GM18909 (cell line): ENCODE measurements around the gene ITPRIP.

ENCODE experiments used
- ATAC-seq: cut with Tn5 transposase; IDR thresholded peaks from one replicate; pipeline ENCODE4 v1.9.1; 2021; ENCODE audit warnings: mild to moderate bottlenecking; ENCODE audit not compliant: unreplicated experiment, poor library complexity

Gene ITPRIP

DNA sequence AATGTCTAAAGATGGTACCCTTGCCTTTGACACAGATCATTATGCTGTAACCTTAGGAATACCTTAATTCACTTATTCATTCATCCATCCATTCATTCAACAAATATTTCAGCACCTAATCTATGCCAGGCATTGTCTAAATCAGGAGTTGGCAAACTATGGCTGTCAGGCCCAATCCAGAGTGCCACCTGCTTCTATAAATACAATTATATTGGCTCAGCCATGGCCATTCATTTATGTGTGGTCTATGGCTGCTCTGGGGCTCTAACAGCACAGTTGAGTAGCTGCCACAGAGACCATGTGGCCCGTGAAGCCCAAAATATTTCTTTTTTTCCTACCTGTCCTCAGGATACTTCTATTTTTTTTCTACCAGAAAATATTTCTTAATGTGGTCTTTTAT lies 6.0 kb upstream of the ITPRIP start:
- ATAC-seq, result no peak

DNA sequence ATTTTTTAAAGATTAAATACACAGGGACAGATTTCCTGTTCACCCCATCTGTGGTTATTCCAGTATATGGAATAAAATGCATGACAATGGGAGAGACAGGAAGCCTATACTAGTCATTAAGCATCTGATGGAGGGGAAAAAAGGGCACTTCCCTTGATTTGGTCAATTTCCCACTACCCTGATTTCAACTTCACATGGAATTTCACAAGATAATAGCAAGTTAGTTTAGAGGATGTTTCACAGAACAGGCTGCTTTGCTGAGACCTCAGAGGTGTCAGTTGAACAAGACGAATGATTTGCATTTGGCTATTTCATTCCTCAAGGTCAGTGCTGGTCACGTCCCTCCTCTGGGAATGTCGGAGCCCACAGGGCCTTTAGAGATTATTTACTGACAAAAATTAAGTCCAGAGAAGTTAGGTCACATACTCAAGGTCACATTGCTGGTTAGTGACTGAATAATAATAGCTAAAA lies 4.7 kb upstream of the ITPRIP start:
- no peak for ATAC-seq

DNA sequence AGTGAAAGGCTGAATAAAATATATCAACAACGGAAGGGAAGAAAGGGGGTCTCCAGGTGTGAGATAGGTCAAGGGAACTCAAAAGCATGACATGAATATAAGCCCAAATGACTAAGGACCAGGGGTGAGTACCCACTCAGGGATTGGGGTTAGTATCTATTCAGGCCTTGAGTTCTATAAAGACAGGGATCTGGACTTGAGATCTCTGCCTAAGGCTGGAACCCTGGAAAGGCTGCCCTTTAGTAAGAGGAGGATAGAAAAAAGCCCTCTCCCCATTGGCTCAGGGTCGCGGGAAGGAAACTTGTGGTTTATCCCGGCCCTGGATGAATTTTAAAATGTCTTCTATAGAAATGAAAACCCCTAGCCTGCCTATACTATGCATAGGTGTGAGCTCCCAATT lies 2.4 kb upstream of the ITPRIP start:
- ATAC-seq, result no peak

DNA sequence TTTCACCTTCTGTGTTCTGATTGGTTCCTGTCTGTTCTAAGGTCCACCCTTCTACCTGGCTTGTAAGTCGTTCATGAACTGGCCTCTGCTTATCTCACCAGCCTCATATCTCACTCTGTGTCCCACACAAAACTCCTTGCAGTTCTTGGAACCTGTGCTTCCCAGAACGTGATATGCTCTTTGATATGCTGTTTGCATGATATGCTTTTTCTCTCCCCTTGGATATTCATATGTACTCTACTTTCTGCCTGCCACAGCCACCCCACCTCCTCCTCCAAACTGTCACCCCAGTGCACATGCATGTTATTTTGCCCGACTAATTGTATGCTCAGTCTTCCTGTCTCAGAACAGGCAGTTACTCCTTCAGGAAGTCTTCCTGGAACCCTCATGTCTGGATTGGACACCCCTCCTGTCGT lies 1.9 kb upstream of the ITPRIP start:
- no peak for ATAC-seq

DNA sequence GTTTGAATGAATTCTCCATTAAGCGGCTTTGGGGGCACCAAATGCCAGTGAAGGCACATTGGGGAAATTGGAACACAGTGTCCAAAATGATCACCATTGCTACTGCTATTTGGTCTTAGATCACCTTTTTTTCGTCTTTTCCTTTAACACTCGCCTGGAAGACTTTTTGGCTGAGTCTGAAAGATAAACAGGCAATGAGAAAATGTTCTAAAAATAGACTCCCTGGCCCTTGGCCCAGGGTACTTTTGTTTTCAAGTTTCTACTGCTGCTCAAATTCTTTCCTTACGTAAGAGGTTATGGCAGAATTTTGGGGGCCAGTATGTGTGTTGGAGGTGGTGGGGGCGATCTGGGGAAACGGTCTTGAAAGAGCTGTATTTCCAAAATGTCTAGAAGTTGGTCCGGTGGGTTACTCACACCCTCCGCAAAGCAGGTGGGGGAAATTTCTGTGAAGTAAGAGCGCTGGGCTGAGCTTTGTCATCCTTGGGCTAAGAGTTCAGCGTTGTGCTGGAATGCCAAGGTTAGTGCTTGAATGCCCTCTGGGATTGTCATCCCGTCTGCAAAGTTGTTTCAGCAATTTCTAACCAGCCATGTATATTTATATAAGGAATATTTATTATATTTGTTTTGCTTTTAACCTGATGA lies 1.3 kb upstream of the ITPRIP start:
- ATAC-seq, result no peak

DNA sequence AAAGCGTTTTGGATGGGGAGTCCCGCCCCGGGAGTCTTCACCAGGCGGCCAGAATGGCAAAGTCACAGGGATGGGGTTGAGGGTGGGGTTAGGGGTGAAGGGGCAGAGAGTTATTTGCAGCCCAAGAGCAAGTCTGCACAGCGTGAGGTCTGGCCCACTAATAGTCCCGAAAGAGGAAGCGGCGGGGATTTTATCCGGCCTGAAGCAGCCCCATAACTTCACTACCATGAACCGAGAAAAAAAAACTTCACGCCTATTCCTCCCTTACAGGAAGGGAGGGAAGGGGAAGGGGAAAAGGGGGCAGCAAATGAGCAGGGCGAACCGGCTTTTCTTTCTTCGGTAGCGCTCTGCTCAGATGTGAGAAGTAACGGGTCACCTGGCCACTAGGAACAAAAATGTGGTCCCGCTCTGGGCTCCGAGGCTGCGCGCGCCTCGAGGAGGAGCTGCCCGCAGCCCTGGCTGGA lies 712 bp downstream of the ITPRIP start:
- ATAC-seq, result peak; percentile 46

DNA sequence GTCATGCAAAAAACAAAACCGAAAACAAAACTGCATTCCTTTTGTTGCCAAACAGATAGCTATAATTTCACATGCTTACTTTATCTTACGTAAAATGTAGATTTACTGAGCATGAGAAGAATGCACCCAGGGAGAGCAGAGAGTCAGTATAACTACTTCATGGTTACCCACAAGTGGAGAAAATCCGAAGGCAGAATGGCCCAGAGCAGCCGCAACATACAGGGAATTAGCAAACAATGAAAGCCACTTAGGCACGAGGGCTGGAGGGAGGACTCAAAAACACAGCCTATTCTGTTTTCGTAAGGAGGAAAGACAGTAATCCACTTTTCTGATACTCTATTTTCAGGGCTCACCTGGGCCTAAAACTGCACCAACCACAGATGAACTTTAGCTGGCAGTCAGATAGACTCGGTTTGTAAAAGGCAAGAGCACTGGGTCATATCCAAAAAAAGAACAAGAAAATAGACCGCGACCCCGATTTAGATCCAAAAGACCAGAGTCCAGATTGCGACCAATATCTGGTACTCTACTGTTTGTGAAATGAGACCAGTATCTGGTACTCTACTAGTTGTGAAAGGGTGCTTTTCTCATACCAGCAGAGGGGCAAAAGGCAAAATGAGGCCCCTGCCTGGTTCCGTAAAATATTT lies 1.3 kb downstream of the ITPRIP start:
- peak; percentile 27 for ATAC-seq

DNA sequence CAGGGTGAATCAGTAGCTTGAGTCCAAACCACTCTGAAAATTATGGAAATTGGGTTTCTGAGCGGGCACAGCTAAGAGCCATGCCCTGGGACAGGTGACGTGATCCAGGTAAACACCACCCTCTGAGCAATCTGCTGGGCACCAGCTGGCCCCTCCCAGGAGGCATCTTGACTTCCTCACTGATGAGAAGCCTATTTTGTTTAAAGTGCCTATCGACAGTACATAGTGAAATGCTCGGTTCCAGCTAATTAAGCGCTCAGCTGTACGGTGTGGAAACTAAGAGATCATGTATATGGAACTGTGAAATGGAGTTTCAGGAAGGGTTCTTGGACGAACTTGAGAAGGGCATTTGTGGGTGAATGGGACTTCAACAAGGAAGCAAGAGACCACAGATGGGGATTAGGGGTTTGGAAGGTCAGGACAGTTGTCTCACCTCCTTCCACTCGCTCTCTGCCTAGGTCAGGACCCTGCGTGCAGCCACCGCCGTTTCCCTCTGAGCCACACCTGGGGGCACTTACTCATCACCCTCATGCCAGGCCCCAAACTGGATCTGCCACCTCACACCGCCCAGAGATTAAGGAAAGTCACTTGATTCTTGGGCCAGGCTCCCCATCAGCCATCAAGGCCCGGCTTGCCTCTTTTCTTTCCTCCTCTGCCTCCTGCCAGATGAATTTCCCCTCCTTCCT lies 3.2 kb downstream of the ITPRIP start:
- no peak for ATAC-seq

DNA sequence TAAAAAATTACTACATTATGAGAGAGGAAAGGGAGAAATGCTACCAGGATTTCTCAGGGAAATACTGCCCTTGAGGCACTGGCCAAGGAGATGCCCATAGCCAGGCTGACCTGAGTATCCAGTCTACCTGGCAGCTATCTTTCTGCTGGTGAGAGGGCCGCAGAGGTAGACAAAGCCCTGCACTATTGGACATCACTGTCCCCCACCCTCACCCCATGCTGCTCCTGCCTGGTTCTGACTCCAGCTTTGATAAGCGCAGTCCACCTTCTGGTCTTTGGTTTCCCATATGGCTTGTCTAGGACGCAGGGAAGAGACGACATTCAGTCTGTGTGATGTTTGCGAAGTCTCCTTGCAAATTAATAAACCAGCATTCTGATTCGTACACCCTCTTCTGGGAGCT lies 3.7 kb downstream of the ITPRIP start:
- no peak for ATAC-seq

DNA sequence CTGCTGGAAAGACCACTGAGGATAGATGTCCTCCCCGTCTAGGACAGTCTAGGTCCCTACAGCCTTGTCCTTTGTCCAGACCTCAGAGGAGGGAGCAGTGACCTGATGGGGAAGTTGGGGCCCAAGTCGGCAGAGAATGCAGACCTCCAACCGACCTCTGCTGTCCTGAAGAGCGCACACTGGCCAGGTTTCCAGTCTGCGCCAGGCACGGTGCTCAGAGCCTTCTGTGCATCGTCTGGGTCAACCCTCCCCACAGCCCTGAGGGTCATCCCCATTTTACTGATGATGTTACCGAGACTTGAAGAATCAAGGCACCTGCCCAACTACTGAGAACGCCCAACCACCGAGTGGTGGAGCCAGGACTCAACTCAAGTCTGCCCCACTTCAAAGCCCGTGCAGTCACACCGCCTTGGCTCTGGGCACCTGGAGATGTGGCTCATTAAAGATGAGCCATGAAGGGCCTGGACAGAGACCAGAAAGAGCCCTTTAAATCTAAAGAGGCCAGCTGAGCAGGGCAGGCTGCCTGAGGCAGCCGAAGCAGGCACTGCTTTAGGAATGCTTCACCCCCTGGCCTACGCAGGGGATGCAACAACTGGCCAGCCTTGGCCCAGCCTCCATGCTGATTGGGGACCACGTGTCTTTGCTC lies 4.4 kb downstream of the ITPRIP start:
- no peak for ATAC-seq

DNA sequence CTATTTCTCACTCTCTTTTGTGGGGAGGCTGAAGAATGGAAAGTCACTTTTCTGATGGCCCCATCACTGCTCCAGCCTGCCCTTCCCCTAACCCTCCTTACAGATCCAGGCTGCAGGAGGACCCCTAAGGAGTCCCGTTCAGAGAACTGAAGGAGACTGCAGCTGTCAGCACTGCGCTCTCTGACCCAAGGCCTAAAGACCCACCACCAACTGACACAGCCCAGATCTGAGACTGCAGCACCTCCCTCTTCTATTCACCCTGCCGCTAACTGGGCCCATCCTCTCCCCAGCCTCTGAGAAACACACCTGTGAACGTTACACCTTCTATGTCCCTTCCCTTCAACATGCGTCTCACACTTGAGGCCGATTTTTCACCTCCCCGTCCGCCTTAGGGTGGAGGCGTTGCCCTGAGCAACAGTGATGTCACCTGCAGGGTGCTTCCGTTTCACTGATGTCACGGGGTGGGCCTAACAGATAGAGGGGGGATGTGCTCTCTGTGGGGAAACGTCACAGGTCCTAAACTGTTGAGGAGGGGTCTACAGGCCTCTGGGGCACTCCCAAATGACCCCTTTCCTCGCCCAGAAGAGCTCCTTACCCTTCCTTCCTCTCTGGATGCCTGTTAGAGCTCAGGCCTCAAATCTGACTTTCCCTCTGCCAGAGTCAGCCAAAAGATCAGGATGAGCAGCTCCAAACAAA lies 5.1 kb downstream of the ITPRIP start:
- ATAC-seq, result no peak

DNA sequence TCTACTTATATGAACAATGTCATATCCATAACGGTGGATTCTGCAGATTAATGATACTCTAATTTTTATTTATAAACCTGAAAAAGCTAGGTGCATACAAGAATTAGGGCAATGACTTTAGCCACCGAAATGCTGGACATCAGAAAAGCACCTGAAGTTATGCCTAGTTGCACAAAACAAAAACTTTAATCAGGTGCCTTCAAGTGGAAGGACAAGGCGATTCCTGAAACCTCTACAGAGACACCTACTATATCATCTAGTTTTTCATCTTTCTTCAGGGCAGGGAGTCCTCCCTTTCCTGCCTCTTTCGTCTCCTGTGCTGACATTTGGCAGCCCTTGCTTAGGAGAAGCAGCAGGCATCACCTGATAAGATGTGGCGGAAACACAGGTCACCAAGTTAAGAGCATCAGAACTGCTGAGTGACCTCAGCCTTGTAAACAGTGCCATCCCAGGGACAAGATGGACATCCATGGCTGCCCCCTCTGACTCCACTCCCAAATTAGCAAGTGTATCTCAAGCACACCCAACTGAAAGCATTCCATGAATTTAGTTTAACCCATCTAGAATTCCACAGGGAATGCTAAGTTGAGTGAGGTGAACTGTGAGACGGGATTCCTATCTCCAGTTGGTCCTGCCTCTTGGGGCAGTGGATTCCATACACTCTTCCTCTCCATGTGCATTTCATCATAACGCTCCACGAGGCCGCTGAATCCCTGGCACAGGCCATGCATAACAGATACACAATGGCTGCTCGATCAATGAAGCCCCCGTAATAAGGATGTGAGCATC lies 5.8 kb downstream of the ITPRIP start:
- ATAC-seq, result no peak

DNA sequence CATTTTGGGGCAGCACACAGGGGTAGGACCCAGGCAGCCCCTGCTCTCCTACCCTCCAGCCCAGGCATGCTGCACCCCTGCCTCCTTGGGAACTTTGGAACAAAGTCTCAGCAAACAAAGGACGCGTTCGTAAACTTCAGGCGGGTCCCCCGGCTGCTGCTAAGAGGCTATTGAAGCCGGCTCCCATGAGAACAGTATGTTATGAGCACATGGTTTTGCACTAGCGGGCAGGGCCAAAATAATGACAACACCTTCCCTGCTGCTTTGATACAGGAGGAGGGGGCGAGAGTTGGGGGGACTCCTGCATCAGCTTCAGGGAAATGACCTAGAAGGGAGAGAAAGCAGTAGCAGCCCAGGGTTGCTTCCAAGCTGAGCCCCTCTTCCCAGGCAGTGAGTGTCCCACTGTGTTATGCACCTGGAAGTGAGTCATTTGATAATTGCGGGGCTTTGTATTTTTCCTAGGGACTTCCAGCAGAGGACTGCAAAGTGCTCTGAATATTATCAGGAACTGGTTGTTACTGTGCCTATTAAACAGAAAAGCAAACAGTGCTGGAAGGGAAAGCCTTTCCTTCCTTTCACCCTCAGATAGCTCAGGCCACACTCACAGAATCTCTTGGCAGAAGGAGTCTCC lies 6.9 kb downstream of the ITPRIP start:
- ATAC-seq, result no peak

DNA sequence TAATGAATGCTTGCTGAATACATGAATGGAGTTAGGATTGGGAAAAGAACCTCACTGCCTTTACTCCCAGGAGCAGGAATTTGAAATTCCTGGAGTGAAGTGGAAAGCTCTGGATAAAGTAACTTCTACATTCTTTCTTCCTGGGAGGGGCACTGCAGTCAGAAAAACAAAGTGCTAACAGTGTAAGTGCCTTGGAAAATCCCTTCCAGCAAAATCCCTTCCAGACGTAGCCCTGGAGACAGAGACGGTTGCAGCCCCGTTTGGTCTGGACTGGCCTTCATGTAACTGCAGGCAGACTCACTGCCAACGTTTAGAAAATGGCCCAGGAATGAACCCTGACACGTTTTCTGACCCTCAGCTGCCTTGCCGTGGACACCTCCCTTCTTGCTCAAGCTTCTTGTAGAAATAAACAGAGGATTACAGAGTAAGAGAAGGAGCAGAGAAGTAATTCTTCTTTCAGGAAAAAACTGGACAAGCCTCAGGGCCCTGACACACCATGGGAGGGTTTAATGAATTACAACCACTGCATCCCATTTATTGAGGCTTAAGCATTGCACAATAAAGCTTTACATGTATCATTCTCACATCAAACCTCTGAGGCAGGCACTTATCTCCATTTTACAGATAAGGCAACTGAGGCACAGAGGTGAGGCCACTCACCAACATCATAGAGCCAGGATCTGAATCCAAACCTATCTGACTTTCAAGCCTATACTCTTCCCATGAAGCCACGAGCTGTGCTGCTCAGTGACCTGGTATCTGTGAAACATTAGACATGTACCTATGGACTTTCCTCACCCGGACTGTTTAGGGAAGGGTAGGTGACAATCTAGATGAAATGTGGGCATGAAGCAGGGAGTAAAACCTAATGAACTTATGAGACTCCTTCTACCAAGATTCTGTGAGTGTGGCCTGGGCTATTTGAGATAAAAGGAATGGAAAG lies 7.8 kb downstream of the ITPRIP start:
- ATAC-seq, result no peak

DNA sequence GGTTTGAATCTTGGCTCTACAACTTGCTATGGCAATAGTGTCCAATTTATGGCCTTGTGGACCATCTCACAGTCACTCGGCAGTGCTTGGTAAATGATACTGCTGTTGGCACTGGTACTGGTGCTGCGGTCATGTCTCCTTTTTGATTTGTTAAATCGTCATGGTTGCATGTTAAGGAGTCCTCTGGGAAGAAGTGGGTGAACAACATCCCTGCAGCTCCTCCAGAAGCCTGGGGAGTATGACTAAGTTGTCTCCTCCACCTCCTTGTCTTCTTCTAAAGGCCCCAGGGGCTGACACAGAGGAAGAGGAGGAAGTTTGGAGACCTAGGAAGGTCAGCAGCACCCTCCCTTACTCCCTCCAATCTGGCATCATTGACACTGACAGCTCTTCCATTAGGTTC lies 8.5 kb downstream of the ITPRIP start:
- ATAC-seq, result no peak

DNA sequence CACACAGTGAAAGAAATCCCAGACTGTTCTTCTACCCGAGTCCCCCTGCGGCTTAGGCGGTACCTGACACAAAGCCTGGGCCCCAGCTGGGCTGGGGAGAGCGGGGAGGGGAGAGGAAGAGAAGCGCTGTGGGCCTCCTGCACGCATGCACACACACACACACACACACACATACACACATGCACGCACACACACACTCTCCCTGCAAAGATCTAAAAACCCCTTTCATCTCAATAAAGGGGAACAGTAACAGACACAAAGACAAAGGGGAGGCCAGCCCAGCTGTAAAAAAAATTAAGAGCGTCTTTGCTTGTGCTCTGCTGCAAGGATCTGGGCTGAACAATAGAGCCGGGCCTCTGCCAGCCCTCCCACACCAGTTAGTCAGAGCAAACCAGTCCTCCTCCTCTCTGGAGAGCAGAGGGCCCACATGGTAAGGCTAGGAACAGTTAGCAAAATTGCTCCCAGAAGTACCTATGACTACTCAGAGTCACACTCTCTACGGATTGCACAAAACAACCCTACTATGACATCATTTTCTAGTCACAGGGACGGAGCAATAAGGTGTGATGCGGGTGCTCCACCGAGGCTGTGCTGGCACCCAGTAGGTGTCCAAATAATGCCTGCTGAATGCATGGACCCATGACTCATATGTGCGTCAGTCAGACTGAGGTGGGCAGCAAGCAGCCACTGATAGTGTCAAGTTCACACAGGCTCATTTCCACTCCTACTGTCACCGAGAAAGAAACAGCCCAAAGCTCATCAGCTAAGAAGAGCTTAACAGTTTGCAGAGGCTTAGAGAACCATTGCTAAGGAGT lies 9.2 kb downstream of the ITPRIP start:
- peak; percentile 55 for ATAC-seq

DNA sequence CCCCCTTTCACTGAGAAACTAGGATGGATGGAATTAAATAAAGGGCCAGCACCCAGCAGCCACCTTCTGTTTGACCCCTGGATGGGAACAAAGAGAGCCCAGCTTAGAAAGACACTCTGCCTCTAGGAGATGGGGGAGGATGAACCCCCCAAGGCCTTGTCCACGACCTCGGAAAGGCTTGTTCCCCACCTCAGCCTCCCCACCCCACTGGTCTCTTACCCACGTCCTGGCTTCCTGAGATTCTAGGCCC lies 9.7 kb downstream of the ITPRIP start:
- ATAC-seq, result no peak
